Duodenal mucosa (tissue), 2 donors: ENCODE data around the gene EOLA1.
"Not testable (repeated sequence)": the region's sequence is repeated elsewhere in the genome, so short reads cannot be mapped to it uniquely, and the experiment has no call there.

Experiments
- H3K27ac ChIP-seq: one replicate; pipeline ENCODE4 v1.7.0; 2013; ENCODE audit warnings: low read depth, low read length
- H3K27me3 ChIP-seq, 2 donors: one replicate each; pipeline ENCODE4 v1.7.0; 2013; ENCODE audit warnings: low read length in 2 of 2, control low read depth in 1 of 2; ENCODE audit not compliant: insufficient read depth in 2 of 2, control insufficient read depth in 1 of 2
- H3K36me3 ChIP-seq, 2 donors: one replicate each; pipeline ENCODE4 v1.7.0; 2013; ENCODE audit warnings: low read length in 2 of 2, control low read depth in 1 of 2; ENCODE audit not compliant: insufficient read depth in 2 of 2, control insufficient read depth in 1 of 2
- H3K4me1 ChIP-seq, 2 donors: one replicate each; pipeline ENCODE4 v1.7.0; 2013; ENCODE audit warnings: low read length in 2 of 2, control low read depth in 1 of 2; ENCODE audit not compliant: insufficient read depth in 2 of 2, control insufficient read depth in 1 of 2
- H3K4me3 ChIP-seq, 2 donors: one replicate each; pipeline ENCODE4 v1.7.0; 2013; ENCODE audit warnings: low read length in 2 of 2, low read depth in 1 of 2
- H3K9ac ChIP-seq, 2 donors: one replicate each; pipeline ENCODE4 v1.7.0; 2013; ENCODE audit warnings: low read length in 2 of 2, low read depth in 1 of 2
- H3K9me3 ChIP-seq, 2 donors: one replicate each; pipeline ENCODE4 v1.7.0; 2013; ENCODE audit warnings: low read length in 2 of 2, control low read depth in 1 of 2; ENCODE audit not compliant: control insufficient read depth in 1 of 2

The EOLA1 gene

GRCh38 chrX:149590993-149591392, 50.2 kb downstream of the EOLA1 start:
- H3K27me3 ChIP-seq, H3K27ac ChIP-seq, H3K36me3 ChIP-seq, H3K4me3 ChIP-seq, H3K9ac ChIP-seq, H3K4me1 ChIP-seq, H3K9me3 ChIP-seq: not testable (repeated sequence)

DNA sequence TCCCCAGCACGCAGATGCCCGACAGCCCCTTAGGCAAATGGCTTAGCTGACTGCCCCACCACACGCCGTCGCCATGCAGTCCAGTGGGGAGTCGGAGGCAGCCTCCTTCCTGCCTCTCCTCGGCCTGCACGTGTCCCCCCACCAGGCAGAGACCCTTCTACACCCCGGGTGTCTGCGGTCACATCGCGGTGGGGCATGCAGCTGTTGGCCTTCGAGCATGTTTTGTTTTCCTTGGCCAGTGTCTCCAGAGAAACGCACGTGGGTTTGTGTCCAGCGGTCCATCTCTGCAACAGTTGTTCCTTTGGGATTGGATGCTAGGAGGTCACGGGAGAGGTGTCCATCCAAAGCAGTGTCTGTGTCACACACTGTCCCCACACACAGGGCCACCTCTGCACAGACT, 54.4 kb downstream of the EOLA1 start, which contains the start of gene HSFX2:
TSS of gene HSFX2 (minus strand) at position 101 of the 400 bp plus-strand sequence. CDS start 614 bp downstream, outside the sequence.
- not testable (repeated sequence) for H3K27ac ChIP-seq, H3K9me3 ChIP-seq, H3K27me3 ChIP-seq, H3K4me1 ChIP-seq, H3K36me3 ChIP-seq, H3K4me3 ChIP-seq, H3K9ac ChIP-seq

DNA sequence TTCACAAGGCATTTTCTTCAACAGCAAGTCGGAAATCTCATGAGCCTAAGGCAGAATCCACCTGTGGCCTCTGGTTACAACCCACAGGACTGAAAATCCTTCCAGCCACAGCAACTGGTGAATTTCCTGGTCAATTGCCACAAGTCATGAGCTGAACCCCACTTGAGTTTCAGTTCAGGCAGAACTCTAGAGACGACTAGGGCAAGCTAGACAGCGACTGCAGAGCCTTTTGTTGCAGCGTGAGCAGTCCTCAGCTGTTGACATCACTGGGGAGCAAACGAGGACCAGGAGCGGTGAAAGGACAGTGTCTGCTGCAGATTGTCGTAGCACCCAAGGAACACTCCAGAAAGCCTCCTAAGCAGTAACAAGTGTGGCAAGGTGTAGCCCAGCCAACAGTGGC, 55.1 kb downstream of the EOLA1 start:
- not testable (repeated sequence) for H3K9ac ChIP-seq, H3K36me3 ChIP-seq, H3K27ac ChIP-seq, H3K4me1 ChIP-seq, H3K4me3 ChIP-seq, H3K27me3 ChIP-seq, H3K9me3 ChIP-seq
